Progenitor cell of endocrine pancreas (in vitro differentiated cells): Measurements from ENCODE around the gene TEAD1. TPM values are rescaled to one million over a fixed set of nuclear protein-coding genes. Genes with fewer than 3 reads are reported as not detected.

Source experiments
- DNase-seq: peaks from one replicate; pipeline ENCODE4 v3.0.0; 2021; ENCODE audit warnings: low spot score; ENCODE audit not compliant: unreplicated experiment
- H3K27ac Mint-ChIP-seq: 2 replicates; pipeline ENCODE4 v1.8.0; 2021; ENCODE audit warnings: mild to moderate bottlenecking, moderate library complexity, mixed read lengths
- H3K27me3 Mint-ChIP-seq: 2 replicates; pipeline ENCODE4 v1.8.0; 2021; ENCODE audit warnings: mixed read lengths
- H3K36me3 Mint-ChIP-seq: 2 replicates; pipeline ENCODE4 v1.8.0; 2022; ENCODE audit warnings: mixed read lengths; ENCODE audit not compliant: insufficient read depth
- H3K4me1 Mint-ChIP-seq: 2 replicates; pipeline ENCODE4 v1.8.0; 2021; ENCODE audit warnings: low read depth, mixed read lengths
- H3K4me3 Mint-ChIP-seq: 2 replicates; pipeline ENCODE4 v1.8.0; 2021; ENCODE audit warnings: low read depth, mild to moderate bottlenecking, moderate library complexity, mixed read lengths
- H3K9me3 Mint-ChIP-seq: 2 replicates; pipeline ENCODE4 v1.8.0; 2021; ENCODE audit warnings: low read depth, mixed read lengths
- total RNA-seq: library from RNA; stranded (reverse); gene quantifications from 2 replicates; pipeline ENCODE4 v1.2.1, GENCODE V29; 2021
- TF ChIP-seq, protein P1 (sequence below): fragments of 200-600 bp; sonication (generic); IDR thresholded peaks from one replicate; pipeline ENCODE4 v1.5.0; 2021; ENCODE audit warnings: antibody characterized with exemption, mild to moderate bottlenecking; ENCODE audit not compliant: unreplicated experiment

Gene TEAD1
- total RNA-seq, 1 donor from 2014 or later, result 92.4 TPM

DNA sequence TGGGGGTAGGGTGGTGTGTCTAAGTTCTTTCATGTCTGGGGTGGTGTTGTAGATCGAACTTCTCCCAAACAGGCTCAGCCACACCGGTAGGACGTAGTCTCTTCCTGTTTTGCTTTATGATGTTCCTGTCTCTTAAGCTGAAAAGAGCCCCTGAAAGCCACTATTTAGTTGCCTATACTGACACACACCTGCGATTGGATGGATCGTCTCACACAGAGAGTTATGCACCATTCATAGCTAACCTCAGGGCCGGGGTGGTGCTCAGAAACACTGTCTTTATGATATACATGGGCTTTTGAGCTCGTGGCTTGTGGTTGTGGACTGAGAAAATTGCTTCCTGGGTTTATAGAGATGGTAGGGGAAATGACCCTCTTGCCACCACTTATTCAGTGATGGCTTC is 137.6 kb downstream of the TEAD1 start:
- H3K36me3 Mint-ChIP-seq, result no peaks in the 10 kb centered on the region
- peaks cover 41% of the 10 kb centered on the region for H3K4me1 Mint-ChIP-seq
- no peak overlapping the region for H3K27ac Mint-ChIP-seq

GRCh38 chr11:12812849-12813248 is 138.6 kb downstream of the TEAD1 start:
- Mint-ChIP-seq H3K9me3 (no peaks in the 10 kb centered on the region), H3K4me3 (no peak overlapping the region), H3K36me3 (no peaks in the 10 kb centered on the region), H3K27ac (peak overlapping the region; percentile 51), H3K4me1 (peaks cover 31% of the 10 kb centered on the region), H3K27me3 (no peaks in the 10 kb centered on the region)
- TF ChIP-seq, protein P1, sequence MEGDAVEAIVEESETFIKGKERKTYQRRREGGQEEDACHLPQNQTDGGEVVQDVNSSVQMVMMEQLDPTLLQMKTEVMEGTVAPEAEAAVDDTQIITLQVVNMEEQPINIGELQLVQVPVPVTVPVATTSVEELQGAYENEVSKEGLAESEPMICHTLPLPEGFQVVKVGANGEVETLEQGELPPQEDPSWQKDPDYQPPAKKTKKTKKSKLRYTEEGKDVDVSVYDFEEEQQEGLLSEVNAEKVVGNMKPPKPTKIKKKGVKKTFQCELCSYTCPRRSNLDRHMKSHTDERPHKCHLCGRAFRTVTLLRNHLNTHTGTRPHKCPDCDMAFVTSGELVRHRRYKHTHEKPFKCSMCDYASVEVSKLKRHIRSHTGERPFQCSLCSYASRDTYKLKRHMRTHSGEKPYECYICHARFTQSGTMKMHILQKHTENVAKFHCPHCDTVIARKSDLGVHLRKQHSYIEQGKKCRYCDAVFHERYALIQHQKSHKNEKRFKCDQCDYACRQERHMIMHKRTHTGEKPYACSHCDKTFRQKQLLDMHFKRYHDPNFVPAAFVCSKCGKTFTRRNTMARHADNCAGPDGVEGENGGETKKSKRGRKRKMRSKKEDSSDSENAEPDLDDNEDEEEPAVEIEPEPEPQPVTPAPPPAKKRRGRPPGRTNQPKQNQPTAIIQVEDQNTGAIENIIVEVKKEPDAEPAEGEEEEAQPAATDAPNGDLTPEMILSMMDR, result no peak
- no peak for DNase-seq

More for the DNA sequence above, 137.6 kb downstream of the TEAD1 start:
- TF ChIP-seq, protein P1, result no peak
- Mint-ChIP-seq H3K9me3 (no peaks in the 10 kb centered on the region), H3K27me3 (no peaks in the 10 kb centered on the region), H3K4me3 (no peak overlapping the region)
- no peak for DNase-seq

- TF ChIP-seq, protein P1, result no peak
- Mint-ChIP-seq H3K36me3 (no peaks in the 10 kb centered on the region), H3K4me1 (peaks cover 29% of the 10 kb centered on the region), H3K9me3 (no peaks in the 10 kb centered on the region), H3K27me3 (no peaks in the 10 kb centered on the region), H3K27ac (peak overlapping the region; percentile 51), H3K4me3 (no peak overlapping the region)
- no peak for DNase-seq
Measured at GRCh38 chr11:12813371-12814225, 139.4 kb downstream of the TEAD1 start.

GRCh38 chr11:12815129-12815480 is 140.9 kb downstream of the TEAD1 start:
- Mint-ChIP-seq H3K4me3 (no peak overlapping the region), H3K27me3 (no peaks in the 10 kb centered on the region)

GRCh38 chr11:12815931-12816494 is 141.8 kb downstream of the TEAD1 start:
- Mint-ChIP-seq H3K9me3 (no peaks in the 10 kb centered on the region), H3K27me3 (no peaks in the 10 kb centered on the region), H3K27ac (no peak overlapping the region), H3K36me3 (no peaks in the 10 kb centered on the region), H3K4me1 (peaks cover 25% of the 10 kb centered on the region), H3K4me3 (no peak overlapping the region)
- no peak for DNase-seq
- TF ChIP-seq, protein P1, result no peak

More at GRCh38 chr11:12815129-12815480, 140.9 kb downstream of the TEAD1 start:
- Mint-ChIP-seq H3K9me3 (no peaks in the 10 kb centered on the region), H3K4me1 (peaks cover 25% of the 10 kb centered on the region), H3K36me3 (no peaks in the 10 kb centered on the region), H3K27ac (no peak overlapping the region)
- no peak for DNase-seq
- TF ChIP-seq, protein P1, result no peak
